CD4-positive, alpha-beta T cell treated with Interleukin-2 at 100 ng/mL for 4 hours (primary cell): Measurements from ENCODE around the gene PLEKHM3.
"Not testable (repeated sequence)": the region's sequence is repeated elsewhere in the genome, so short reads cannot be mapped to it uniquely, and the experiment has no call there.

Experiments used
- DNase-seq: peaks from one replicate; pipeline ENCODE4 v3.0.0-alpha.2; 2020; ENCODE audit warnings: low spot score

Gene PLEKHM3

GRCh38 chr2:207950063-207950760 is 75.1 kb downstream of the PLEKHM3 start:
- no peak for DNase-seq

GRCh38 chr2:207949245-207949644 is 76.1 kb downstream of the PLEKHM3 start:
- DNase-seq = not testable (repeated sequence)

- DNase-seq = no peak
Observed at GRCh38 chr2:207944979-207945600, 80.2 kb downstream of the PLEKHM3 start.

- DNase-seq = no peak
Observed at GRCh38 chr2:207944334-207944733, 81.0 kb downstream of the PLEKHM3 start.

- DNase-seq = no peak
Observed at GRCh38 chr2:207939342-207940108, 85.8 kb downstream of the PLEKHM3 start.

GRCh38 chr2:207938886-207939285 is 86.4 kb downstream of the PLEKHM3 start:
- no peak for DNase-seq

GRCh38 chr2:207938415-207938814 is 86.9 kb downstream of the PLEKHM3 start:
- DNase-seq = no peak

GRCh38 chr2:207937823-207938222 is 87.5 kb downstream of the PLEKHM3 start:
- DNase-seq = no peak

GRCh38 chr2:207937253-207937652 is 88.1 kb downstream of the PLEKHM3 start:
- no peak for DNase-seq

- no peak for DNase-seq
Observed at GRCh38 chr2:207936380-207936779, 88.9 kb downstream of the PLEKHM3 start.

- DNase-seq = no peak
Observed at GRCh38 chr2:207935991-207936370, 89.3 kb downstream of the PLEKHM3 start.

GRCh38 chr2:207935121-207935990 is 90.0 kb downstream of the PLEKHM3 start:
- DNase-seq = no peak

GRCh38 chr2:207934720-207935119 is 90.6 kb downstream of the PLEKHM3 start:
- no peak for DNase-seq

GRCh38 chr2:207933396-207934065 is 91.8 kb downstream of the PLEKHM3 start:
- DNase-seq = no peak

- DNase-seq = no peak
Observed at GRCh38 chr2:207932106-207932505, 93.2 kb downstream of the PLEKHM3 start.

GRCh38 chr2:207930747-207931146 is 94.6 kb downstream of the PLEKHM3 start:
- DNase-seq = no peak

- no peak for DNase-seq
Observed at GRCh38 chr2:207929923-207930322, 95.4 kb downstream of the PLEKHM3 start.

GRCh38 chr2:207928079-207928478 is 97.2 kb downstream of the PLEKHM3 start:
- DNase-seq = no peak

GRCh38 chr2:207926989-207927300 is 98.4 kb downstream of the PLEKHM3 start:
- DNase-seq = no peak

GRCh38 chr2:207926133-207926988 is 99.0 kb downstream of the PLEKHM3 start:
- no peak for DNase-seq

GRCh38 chr2:207925601-207926000 is 99.7 kb downstream of the PLEKHM3 start:
- DNase-seq = no peak
